Retinal pigment epithelial cell (primary cell): Measurements from ENCODE around the gene ATP2C2.

Experiments used
- DNase-seq: peaks from one replicate; pipeline ENCODE4 v3.0.0-alpha.2; 2010; ENCODE audit warnings: low read depth
- H3K4me3 ChIP-seq: 2 replicates; pipeline ENCODE4 v1.5.1; 2011; ENCODE audit warnings: mild to moderate bottlenecking, low read length, control low read depth, moderate library complexity
- CTCF ChIP-seq: conservative IDR thresholded peaks from 2 replicates; pipeline ENCODE4 v1.5.1; 2011; ENCODE audit warnings: low read depth, low read length, control low read depth, inconsistent platforms

ATP2C2 gene

GRCh38 chr16:84350685-84351400 lies 17.5 kb upstream of the ATP2C2 start:
- no peak for TF ChIP-seq CTCF
- no peak overlapping the region for H3K4me3 ChIP-seq
- DNase-seq: no peak

GRCh38 chr16:84351630-84352029 lies 16.7 kb upstream of the ATP2C2 start:
- no peak overlapping the region for H3K4me3 ChIP-seq
- DNase-seq: no peak
- TF ChIP-seq CTCF: no peak

- H3K4me3 ChIP-seq: no peak overlapping the region
- no peak for TF ChIP-seq CTCF
- no peak for DNase-seq
These were observed 14.0 kb upstream of the ATP2C2 start for GRCh38 chr16:84354306-84354705.

- no peak for DNase-seq
- TF ChIP-seq CTCF: no peak
- H3K4me3 ChIP-seq: no peak overlapping the region
These were observed 13.2 kb upstream of the ATP2C2 start for GRCh38 chr16:84355149-84355548.

GRCh38 chr16:84356176-84356575 lies 12.2 kb upstream of the ATP2C2 start:
- no peak overlapping the region for H3K4me3 ChIP-seq
- no peak for DNase-seq
- TF ChIP-seq CTCF: no peak

GRCh38 chr16:84356591-84357116 lies 11.7 kb upstream of the ATP2C2 start:
- no peak overlapping the region for H3K4me3 ChIP-seq
- no peak for DNase-seq
- TF ChIP-seq CTCF: no peak

GRCh38 chr16:84357191-84357651 lies 11.1 kb upstream of the ATP2C2 start:
- TF ChIP-seq CTCF: no peak
- H3K4me3 ChIP-seq: no peak overlapping the region
- DNase-seq: no peak
